Activated CD4-positive, alpha-beta memory T cell treated with anti-CD3 and anti-CD28 coated beads, Interleukin-2, amount 10 ng/mL, durations not matched to agents 7 days and 5 days (primary cell): Measurements from ENCODE around the gene RRAS. TPM values are rescaled to one million over a fixed set of nuclear protein-coding genes. Genes with fewer than 3 reads are reported as not detected.
A peak's percentile ranks its signal among the peaks of the same experiment; 100 is the strongest.
"Not testable (repeated sequence)": the region's sequence is repeated elsewhere in the genome, so short reads cannot be mapped to it uniquely, and the experiment has no call there.

Source experiments
- CTCF ChIA-PET: fragments of 350-600 bp; sonication (Branson Sonifier 250); formaldehyde crosslinking; loops from one replicate; lab custom pipeline; 2021; ENCODE audit warnings: antibody characterized with exemption, inconsistent platforms; lab: Charles Lee
- POLR2A ChIA-PET: fragments of 350-600 bp; sonication (Branson Sonifier 250); formaldehyde crosslinking; loops from one replicate; lab custom pipeline; 2021; ENCODE audit warnings: antibody characterized with exemption; lab: Charles Lee
- DNase-seq: peaks from one replicate; pipeline ENCODE4 v3.0.0-alpha.2; 2020
- H3K27ac Mint-ChIP-seq: one replicate; pipeline ENCODE4 v1.8.0; 2021; ENCODE audit warnings: mild to moderate bottlenecking, mixed read lengths
- H3K27me3 Mint-ChIP-seq: one replicate; pipeline ENCODE4 v1.8.0; 2021; ENCODE audit warnings: mixed read lengths
- H3K36me3 Mint-ChIP-seq: one replicate; pipeline ENCODE4 v1.8.0; 2021; ENCODE audit warnings: low read depth, mixed read lengths
- H3K4me1 Mint-ChIP-seq: one replicate; pipeline ENCODE4 v1.8.0; 2021; ENCODE audit warnings: mixed read lengths
- H3K4me3 Mint-ChIP-seq: one replicate; pipeline ENCODE4 v1.8.0; 2021; ENCODE audit warnings: mild to moderate bottlenecking, mixed read lengths
- H3K9me3 Mint-ChIP-seq: one replicate; pipeline ENCODE4 v1.8.0; 2021; ENCODE audit warnings: mixed read lengths
- total RNA-seq, 2 experiments: library from RNA; stranded (reverse); gene quantifications; one replicate each; pipeline ENCODE4 v1.2.3, GENCODE V29; 2021

The RRAS gene
- total RNA-seq, 2 experiments from 2014 or later, result 17.8 to 18.1 TPM

GRCh38 chr19:49633273-49633672 lies 6.7 kb downstream of the RRAS start:
- H3K4me1 Mint-ChIP-seq, result peaks cover 10% of the 10 kb centered on the region
- POLR2A ChIA-PET, result interaction anchor here (1.0 kb wide), 1 partner anchor 15 kb away, joined by 4 read pairs; no protein-coding TSS in a partner anchor
- H3K9me3 Mint-ChIP-seq, H3K27me3 Mint-ChIP-seq, H3K36me3 Mint-ChIP-seq, CTCF ChIA-PET, H3K27ac Mint-ChIP-seq, DNase-seq, H3K4me3 Mint-ChIP-seq: not testable (repeated sequence)

GRCh38 chr19:49632576-49632975 lies 7.4 kb downstream of the RRAS start:
- no peaks in the 10 kb centered on the region for H3K9me3 Mint-ChIP-seq
- ChIA-PET CTCF (interaction anchor here (0.8 kb wide), 1 partner anchor 45 kb away, joined by 3 read pairs; no protein-coding TSS in a partner anchor), POLR2A (no interaction called here)
- peaks cover 5% of the 10 kb centered on the region for H3K4me1 Mint-ChIP-seq
- no peak overlapping the region for H3K4me3 Mint-ChIP-seq
- DNase-seq, result no peak
- peaks cover 13% of the 10 kb centered on the region for H3K36me3 Mint-ChIP-seq
- H3K27me3 Mint-ChIP-seq, result no peaks in the 10 kb centered on the region
- H3K27ac Mint-ChIP-seq, result no peak overlapping the region

- H3K4me3 Mint-ChIP-seq, result no peak overlapping the region
- H3K36me3 Mint-ChIP-seq, result peaks cover 16% of the 10 kb centered on the region
- DNase-seq, result no peak
- H3K9me3 Mint-ChIP-seq, result no peaks in the 10 kb centered on the region
- ChIA-PET POLR2A (interaction anchor here (0.8 kb wide), 1 partner anchor 9 kb away, joined by 3 read pairs; no protein-coding TSS in a partner anchor), CTCF (no interaction called here)
- peaks cover 3% of the 10 kb centered on the region for H3K4me1 Mint-ChIP-seq
- no peaks in the 10 kb centered on the region for H3K27me3 Mint-ChIP-seq
- no peak overlapping the region for H3K27ac Mint-ChIP-seq
Observed at GRCh38 chr19:49631610-49632192, 8.2 kb downstream of the RRAS start.

DNA sequence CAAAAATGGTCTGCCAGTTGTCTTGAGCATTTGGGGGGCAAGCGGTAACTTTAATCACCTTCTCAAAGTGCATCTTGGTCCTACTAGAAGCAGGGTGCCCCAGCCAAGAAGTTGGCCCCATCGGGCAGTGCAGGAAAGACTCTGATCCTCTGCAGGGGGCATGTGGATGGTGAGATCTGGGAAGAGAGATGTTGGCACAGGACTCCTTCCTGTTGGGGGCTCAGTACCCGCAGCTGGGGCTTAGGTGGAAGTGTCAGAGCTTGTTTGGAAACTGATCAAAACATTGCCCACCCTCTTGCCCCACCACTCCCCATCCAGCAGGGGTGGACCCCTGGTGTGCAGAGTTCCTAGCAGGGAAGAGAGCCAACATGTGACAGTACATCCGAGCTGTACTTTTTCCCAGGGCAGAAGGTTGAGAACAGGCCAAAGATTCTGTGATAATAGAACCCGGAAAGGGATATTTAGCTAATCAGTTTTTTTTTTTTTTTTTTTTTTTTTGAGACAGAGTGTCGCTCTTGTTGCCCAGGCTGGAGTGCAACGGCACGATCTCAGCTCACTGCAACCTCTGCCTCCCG lies 8.8 kb downstream of the RRAS start:
- Mint-ChIP-seq H3K4me3 (no peak overlapping the region), H3K27me3 (no peaks in the 10 kb centered on the region), H3K27ac (no peak overlapping the region), H3K4me1 (peaks cover 3% of the 10 kb centered on the region), H3K9me3 (no peaks in the 10 kb centered on the region), H3K36me3 (peaks cover 16% of the 10 kb centered on the region)
- DNase-seq, result no peak
- ChIA-PET CTCF (no interaction called here), POLR2A (interaction anchor here (0.8 kb wide), 1 partner anchor 10 kb away, joined by 3 read pairs; no protein-coding TSS in a partner anchor)

- no peak overlapping the region for H3K27ac Mint-ChIP-seq
- no peaks in the 10 kb centered on the region for H3K4me1 Mint-ChIP-seq
- ChIA-PET CTCF (no interaction called here), POLR2A (interaction anchor here (0.6 kb wide), 1 partner anchor 37 kb away, joined by 3 read pairs; no protein-coding TSS in a partner anchor)
- H3K27me3 Mint-ChIP-seq, result no peaks in the 10 kb centered on the region
- DNase-seq, result no peak
- no peak overlapping the region for H3K4me3 Mint-ChIP-seq
- H3K9me3 Mint-ChIP-seq, result no peaks in the 10 kb centered on the region
- H3K36me3 Mint-ChIP-seq, result peaks cover 21% of the 10 kb centered on the region
Observed at GRCh38 chr19:49629659-49630058, 10.3 kb downstream of the RRAS start.

DNA sequence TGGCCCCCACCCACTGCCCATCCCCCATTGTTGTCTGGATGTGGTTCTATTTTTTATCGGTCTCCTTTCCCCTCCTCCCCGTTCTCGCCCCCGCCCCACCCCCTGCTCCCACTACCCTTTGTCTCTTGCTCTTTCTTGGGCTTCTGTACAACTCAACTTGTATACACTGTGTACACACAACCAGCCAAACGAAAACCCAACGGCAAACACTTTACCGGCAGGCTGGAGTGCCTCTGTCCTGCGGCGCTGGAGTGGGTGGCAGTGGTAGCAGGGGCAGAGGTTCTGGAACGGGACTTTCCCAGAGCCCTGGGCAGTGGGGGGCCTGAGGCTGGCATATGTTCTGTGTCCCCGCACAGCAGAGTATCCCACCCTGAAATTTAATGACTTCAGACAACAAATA lies 13.7 kb downstream of the RRAS start:
- H3K27me3 Mint-ChIP-seq, result no peaks in the 10 kb centered on the region
- H3K36me3 Mint-ChIP-seq, result peaks cover 45% of the 10 kb centered on the region
- ChIA-PET POLR2A (no interaction called here), CTCF (no interaction called here)
- H3K27ac Mint-ChIP-seq, result no peak overlapping the region
- no peak overlapping the region for H3K4me3 Mint-ChIP-seq
- no peaks in the 10 kb centered on the region for H3K4me1 Mint-ChIP-seq
- no peak for DNase-seq
- no peaks in the 10 kb centered on the region for H3K9me3 Mint-ChIP-seq

DNA sequence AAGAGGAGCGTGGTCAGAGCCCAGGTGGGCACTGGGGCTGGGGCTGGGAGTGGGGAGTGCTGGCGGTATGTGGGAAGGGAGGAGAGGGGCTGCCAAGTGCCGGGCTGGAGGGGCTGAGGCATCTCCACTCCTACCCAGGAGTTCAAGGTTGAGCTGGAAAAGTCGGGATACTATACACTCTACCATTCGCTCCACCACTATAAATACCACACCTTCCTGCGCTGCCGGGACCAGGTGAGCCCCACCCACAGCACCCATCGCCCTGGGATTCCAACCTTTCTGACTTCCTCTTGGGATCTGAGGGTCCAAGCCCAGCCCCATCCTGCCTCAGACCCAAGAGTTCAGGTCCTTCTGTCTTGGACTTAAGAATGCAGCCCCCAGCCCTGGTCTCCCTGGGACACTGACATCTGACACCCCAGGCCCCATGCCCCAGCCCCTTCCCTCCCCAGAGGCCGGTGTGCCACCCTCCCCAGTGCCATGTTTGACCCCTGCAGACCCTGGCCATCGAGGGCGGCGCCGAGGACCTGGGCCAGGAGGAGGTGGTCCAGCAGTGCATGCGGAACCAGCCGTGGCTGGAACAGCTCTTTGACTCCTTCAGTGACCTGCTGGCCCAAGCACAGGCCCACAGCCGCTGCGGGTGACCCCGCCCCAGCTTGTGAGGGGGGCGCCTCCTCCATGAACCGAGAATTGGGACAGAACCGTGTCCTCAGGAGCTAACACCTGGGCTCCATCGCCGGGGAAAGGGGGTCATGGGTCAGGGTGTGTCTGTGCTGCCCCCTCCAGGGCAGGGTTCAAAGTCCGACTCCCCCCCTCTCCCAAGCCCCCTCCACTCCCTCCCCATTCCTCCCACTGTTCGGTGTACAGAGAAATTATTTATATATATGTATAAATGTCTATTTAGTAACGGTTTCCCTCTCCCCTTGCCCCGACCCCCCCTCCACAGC lies 14.7 kb downstream of the RRAS start:
- H3K4me1 Mint-ChIP-seq, result no peaks in the 10 kb centered on the region
- POLR2A ChIA-PET, result no interaction called here
- no peak overlapping the region for H3K27ac Mint-ChIP-seq
- H3K9me3 Mint-ChIP-seq, result no peaks in the 10 kb centered on the region
- no peaks in the 10 kb centered on the region for H3K27me3 Mint-ChIP-seq
- CTCF ChIA-PET, result no interaction called here
- H3K4me3 Mint-ChIP-seq, result no peak overlapping the region
- H3K36me3 Mint-ChIP-seq, result peaks cover 48% of the 10 kb centered on the region
- no peak for DNase-seq

GRCh38 chr19:49617860-49618259 lies 22.1 kb downstream of the RRAS start:
- H3K27ac Mint-ChIP-seq, H3K9me3 Mint-ChIP-seq, H3K4me3 Mint-ChIP-seq, H3K27me3 Mint-ChIP-seq, CTCF ChIA-PET, DNase-seq: not testable (repeated sequence)
- POLR2A ChIA-PET, result interaction anchor here (1.1 kb wide), 1 partner anchor 16 kb away, joined by 4 read pairs; no protein-coding TSS in a partner anchor
- Mint-ChIP-seq H3K36me3 (peaks cover 67% of the 10 kb centered on the region), H3K4me1 (peaks cover 13% of the 10 kb centered on the region)

DNA sequence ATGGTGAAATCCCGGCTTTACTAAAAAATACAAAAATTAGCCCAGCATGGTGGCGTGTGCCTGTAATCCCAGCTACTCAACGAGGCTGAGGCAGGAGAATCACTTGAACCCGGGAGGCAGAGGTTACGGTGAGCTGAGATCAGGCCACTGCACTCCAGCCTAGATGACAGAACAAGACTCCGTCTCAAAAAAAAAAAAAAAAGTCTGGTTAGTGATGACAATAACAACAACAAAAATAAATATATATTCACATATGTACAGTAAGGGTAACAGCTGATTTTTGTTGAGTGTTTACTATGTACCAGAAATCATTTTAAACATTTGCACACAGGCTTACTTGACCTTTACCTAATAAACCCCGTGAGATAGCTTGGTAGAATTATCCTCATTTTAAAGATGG lies 23.0 kb downstream of the RRAS start:
- H3K27me3 Mint-ChIP-seq, result no peaks in the 10 kb centered on the region
- CTCF ChIA-PET, result no interaction called here
- H3K27ac Mint-ChIP-seq, result no peak overlapping the region
- no peaks in the 10 kb centered on the region for H3K9me3 Mint-ChIP-seq
- no peak for DNase-seq
- H3K4me1 Mint-ChIP-seq, result peaks cover 17% of the 10 kb centered on the region
- POLR2A ChIA-PET, result interaction anchor here (0.7 kb wide), 1 partner anchor 22 kb away, joined by 3 read pairs; no protein-coding TSS in a partner anchor
- no peak overlapping the region for H3K4me3 Mint-ChIP-seq
- H3K36me3 Mint-ChIP-seq, result peaks cover 67% of the 10 kb centered on the region

GRCh38 chr19:49616532-49616931 lies 23.4 kb downstream of the RRAS start:
- no peak overlapping the region for H3K27ac Mint-ChIP-seq
- ChIA-PET POLR2A (interaction anchor here (0.7 kb wide), 1 partner anchor 22 kb away, joined by 3 read pairs; no protein-coding TSS in a partner anchor), CTCF (interaction anchor here (0.6 kb wide), 1 partner anchor 14 kb away, joined by 3 read pairs; no protein-coding TSS in a partner anchor)
- DNase-seq, result no peak
- H3K9me3 Mint-ChIP-seq, result no peaks in the 10 kb centered on the region
- no peak overlapping the region for H3K4me3 Mint-ChIP-seq
- peaks cover 62% of the 10 kb centered on the region for H3K36me3 Mint-ChIP-seq
- peaks cover 17% of the 10 kb centered on the region for H3K4me1 Mint-ChIP-seq
- no peaks in the 10 kb centered on the region for H3K27me3 Mint-ChIP-seq

DNA sequence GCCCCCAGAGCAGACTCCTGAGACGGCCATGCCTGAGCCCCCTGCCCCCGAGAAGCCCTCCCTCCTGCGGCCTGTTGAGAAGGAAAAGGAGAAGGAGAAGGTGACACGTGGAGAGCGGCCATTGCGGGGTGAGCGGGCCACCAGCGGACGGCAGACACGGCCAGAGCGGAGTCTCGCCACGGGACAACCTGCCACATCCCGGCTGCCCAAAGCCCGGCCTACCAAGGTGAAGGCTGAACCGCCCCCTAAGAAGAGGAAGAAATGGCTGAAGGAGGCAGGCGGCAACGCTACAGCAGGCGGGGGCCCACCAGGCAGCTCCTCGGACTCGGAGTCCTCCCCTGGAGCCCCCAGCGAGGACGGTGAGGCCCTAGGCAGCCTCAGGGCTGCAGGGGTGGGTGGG lies 24.1 kb downstream of the RRAS start:
- H3K4me3 Mint-ChIP-seq, result no peak overlapping the region
- POLR2A ChIA-PET, result no interaction called here
- no peak overlapping the region for H3K27ac Mint-ChIP-seq
- CTCF ChIA-PET, result interaction anchor here (0.6 kb wide), 1 partner anchor 15 kb away, joined by 3 read pairs; no protein-coding TSS in a partner anchor
- no peak for DNase-seq
- H3K4me1 Mint-ChIP-seq, result peaks cover 17% of the 10 kb centered on the region
- no peaks in the 10 kb centered on the region for H3K27me3 Mint-ChIP-seq
- H3K36me3 Mint-ChIP-seq, result peaks cover 60% of the 10 kb centered on the region
- no peaks in the 10 kb centered on the region for H3K9me3 Mint-ChIP-seq

DNA sequence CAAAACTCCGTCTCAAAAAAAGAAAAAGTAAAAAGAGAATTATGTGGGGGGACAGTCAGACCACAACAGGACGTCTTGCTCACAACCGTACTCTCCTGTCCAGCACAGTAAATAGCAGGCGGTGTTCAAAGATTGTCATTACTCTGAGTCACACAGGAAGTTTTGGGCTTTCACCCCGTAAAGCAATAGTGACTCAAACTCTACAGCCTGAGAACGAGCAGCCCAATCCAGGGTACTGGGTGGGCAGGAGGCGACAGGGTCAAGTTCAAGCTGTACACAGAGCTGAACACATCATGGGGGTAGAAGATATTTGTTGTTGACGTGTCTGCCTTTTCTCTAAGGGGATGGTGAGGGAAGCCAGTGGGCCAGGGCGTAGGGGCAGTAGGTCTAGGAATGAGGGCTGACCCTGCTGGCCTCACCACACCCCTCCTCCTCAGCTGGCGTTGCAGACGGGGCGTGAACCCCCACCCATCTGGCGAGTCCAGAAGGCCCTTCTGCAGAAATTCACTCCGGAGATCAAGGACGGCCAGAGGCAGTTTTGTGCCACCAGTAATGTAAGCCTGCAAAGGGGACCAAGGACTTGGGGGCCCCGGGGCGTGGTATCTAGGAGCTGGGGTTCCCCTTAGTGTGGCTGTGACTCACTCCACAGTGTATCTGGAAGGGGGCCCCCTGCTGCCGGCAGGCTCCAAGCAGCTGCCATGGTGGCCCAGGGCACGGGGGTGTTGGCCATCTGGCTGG lies 25.7 kb downstream of the RRAS start:
- Mint-ChIP-seq H3K9me3 (no peaks in the 10 kb centered on the region), H3K36me3 (peaks cover 60% of the 10 kb centered on the region), H3K4me3 (no peak overlapping the region), H3K27ac (peak overlapping the region; percentile 70), H3K27me3 (no peaks in the 10 kb centered on the region), H3K4me1 (peaks cover 17% of the 10 kb centered on the region)
- ChIA-PET POLR2A (interaction anchor here (0.7 to 1.7 kb wide), 3 partner anchors 13 to 62 kb away, joined by 3 to 4 read pairs (median 3); no protein-coding TSS in a partner anchor), CTCF (no interaction called here)
- no peak for DNase-seq
